ENCODE data around the gene ANGPTL2.

ANGPTL2 gene

DNA sequence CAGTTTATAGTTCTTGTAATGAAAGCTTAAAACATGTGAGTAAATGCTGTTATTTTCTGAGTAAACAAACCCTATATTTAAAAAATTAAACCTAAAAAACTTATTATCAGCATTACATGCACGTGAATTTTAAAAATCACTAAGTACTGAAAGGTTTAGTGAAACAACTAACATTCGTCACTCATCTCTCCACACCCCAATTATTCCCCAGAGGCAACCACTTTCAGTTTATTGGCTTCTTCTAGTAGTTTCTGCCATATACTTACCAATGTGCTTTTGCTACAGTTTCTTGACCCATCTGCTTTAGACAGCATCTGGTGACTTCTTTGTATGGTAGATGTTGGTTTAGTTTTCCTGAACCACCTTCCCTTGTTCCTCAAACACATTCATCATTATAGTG, 58.1 kb downstream of the ANGPTL2 start:
- peaks cover 2 to 5% of the 10 kb centered on the region in 2 donors for H3K36me3 ChIP-seq (ENCODE audit: control insufficient read depth in 1 of 2, insufficient read depth in 2 of 2, low read length in 2 of 2)
- H3K27ac ChIP-seq (ENCODE audit: low read length) = no peak overlapping the region
- H3K4me1 ChIP-seq (ENCODE audit: control insufficient read depth in 1 of 2, insufficient read depth in 2 of 2, low read length in 2 of 2) = peaks cover 3 to 11% of the 10 kb centered on the region in 2 donors
- H3K9me3 ChIP-seq (ENCODE audit: control insufficient read depth in 1 of 2, low read length in 2 of 2) = no peaks in the 10 kb centered on the region
- no peaks in the 10 kb centered on the region for H3K27me3 ChIP-seq (ENCODE audit: low read depth, low read length)
- no peak overlapping the region for H3K4me3 ChIP-seq (ENCODE audit: low read depth in 1 of 2, low read length in 2 of 2)

DNA sequence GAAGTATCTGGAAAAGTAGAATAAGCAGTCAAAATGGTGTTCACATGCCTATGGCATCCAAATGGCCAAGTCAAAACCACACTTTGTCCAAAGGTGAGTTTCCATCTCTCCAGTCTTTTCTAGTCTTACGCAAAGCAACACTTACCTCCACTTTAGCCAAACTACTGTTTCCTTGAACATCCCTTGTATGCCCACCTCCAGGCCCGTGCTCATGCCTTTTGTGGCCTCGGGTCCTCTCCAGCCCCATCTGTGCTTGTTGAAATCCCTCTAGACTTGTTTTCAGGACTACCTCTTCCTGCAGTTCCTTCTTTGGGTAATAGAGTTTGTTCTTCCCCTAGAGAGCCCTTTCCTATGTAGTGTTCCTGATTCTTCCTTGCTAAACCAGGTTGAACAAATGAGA, 61.0 kb downstream of the ANGPTL2 start:
- H3K27ac ChIP-seq (ENCODE audit: low read length) = no peak overlapping the region
- no peak overlapping the region for H3K4me3 ChIP-seq (ENCODE audit: low read depth in 1 of 2, low read length in 2 of 2)
- no peaks in the 10 kb centered on the region for H3K9me3 ChIP-seq (ENCODE audit: control insufficient read depth in 1 of 2, low read length in 2 of 2)
- peaks cover 0 to 14% of the 10 kb centered on the region in 2 donors for H3K4me1 ChIP-seq (ENCODE audit: control insufficient read depth in 1 of 2, insufficient read depth in 2 of 2, low read length in 2 of 2)
- no peaks in the 10 kb centered on the region for H3K27me3 ChIP-seq (ENCODE audit: low read depth, low read length)
- no peaks in the 10 kb centered on the region for H3K36me3 ChIP-seq (ENCODE audit: control insufficient read depth in 1 of 2, insufficient read depth in 2 of 2, low read length in 2 of 2)

- no peak overlapping the region for H3K27ac ChIP-seq (ENCODE audit: low read length)
Observed at GRCh38 chr9:127059765-127060361, 62.6 kb downstream of the ANGPTL2 start.

DNA sequence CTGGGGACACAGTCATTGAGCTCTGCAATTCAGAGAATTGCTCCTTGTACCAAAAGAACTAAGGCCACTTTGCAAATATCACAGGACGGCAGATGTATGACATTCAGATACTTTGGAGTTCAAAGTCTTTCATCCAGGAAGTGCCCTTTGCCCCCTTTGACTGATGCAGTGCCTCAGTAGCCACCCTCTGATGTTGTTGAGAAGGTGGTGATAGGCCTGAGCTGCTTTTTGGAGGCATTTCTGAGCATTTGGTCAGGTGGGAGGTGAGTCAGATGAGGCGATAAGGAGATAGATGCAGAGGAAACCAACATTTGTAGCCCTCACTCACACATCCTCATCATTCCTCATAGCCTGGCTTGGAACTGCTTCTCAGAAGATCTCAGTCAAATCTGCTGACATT, 63.4 kb downstream of the ANGPTL2 start:
- Histone ChIP-seq H3K27me3 (ENCODE audit: low read depth, low read length) (no peaks in the 10 kb centered on the region), H3K27ac (ENCODE audit: low read length) (no peak overlapping the region), H3K4me1 (ENCODE audit: control insufficient read depth in 1 of 2, insufficient read depth in 2 of 2, low read length in 2 of 2) (peaks cover 0 to 14% of the 10 kb centered on the region in 2 donors), H3K36me3 (ENCODE audit: control insufficient read depth in 1 of 2, insufficient read depth in 2 of 2, low read length in 2 of 2) (no peaks in the 10 kb centered on the region), H3K4me3 (ENCODE audit: low read depth in 1 of 2, low read length in 2 of 2) (no peak overlapping the region), H3K9me3 (ENCODE audit: control insufficient read depth in 1 of 2, low read length in 2 of 2) (no peaks in the 10 kb centered on the region)

More at GRCh38 chr9:127059765-127060361, 62.6 kb downstream of the ANGPTL2 start:
- no peak overlapping the region for H3K4me3 ChIP-seq (ENCODE audit: low read depth in 1 of 2, low read length in 2 of 2)
- no peaks in the 10 kb centered on the region for H3K36me3 ChIP-seq (ENCODE audit: control insufficient read depth in 1 of 2, insufficient read depth in 2 of 2, low read length in 2 of 2)
- H3K27me3 ChIP-seq (ENCODE audit: low read depth, low read length) = no peaks in the 10 kb centered on the region
- no peaks in the 10 kb centered on the region for H3K9me3 ChIP-seq (ENCODE audit: control insufficient read depth in 1 of 2, low read length in 2 of 2)
- peaks cover 0 to 14% of the 10 kb centered on the region in 2 donors for H3K4me1 ChIP-seq (ENCODE audit: control insufficient read depth in 1 of 2, insufficient read depth in 2 of 2, low read length in 2 of 2)

- Histone ChIP-seq H3K4me1 (ENCODE audit: control insufficient read depth in 1 of 2, insufficient read depth in 2 of 2, low read length in 2 of 2) (peaks cover 3 to 14% of the 10 kb centered on the region in 2 donors), H3K27ac (ENCODE audit: low read length) (no peak overlapping the region), H3K36me3 (ENCODE audit: control insufficient read depth in 1 of 2, insufficient read depth in 2 of 2, low read length in 2 of 2) (no peaks in the 10 kb centered on the region), H3K9me3 (ENCODE audit: control insufficient read depth in 1 of 2, low read length in 2 of 2) (no peaks in the 10 kb centered on the region), H3K4me3 (ENCODE audit: low read depth in 1 of 2, low read length in 2 of 2) (no peak overlapping the region), H3K27me3 (ENCODE audit: low read depth, low read length) (no peaks in the 10 kb centered on the region)
Observed at GRCh38 chr9:127058645-127059021, 63.8 kb downstream of the ANGPTL2 start.

DNA sequence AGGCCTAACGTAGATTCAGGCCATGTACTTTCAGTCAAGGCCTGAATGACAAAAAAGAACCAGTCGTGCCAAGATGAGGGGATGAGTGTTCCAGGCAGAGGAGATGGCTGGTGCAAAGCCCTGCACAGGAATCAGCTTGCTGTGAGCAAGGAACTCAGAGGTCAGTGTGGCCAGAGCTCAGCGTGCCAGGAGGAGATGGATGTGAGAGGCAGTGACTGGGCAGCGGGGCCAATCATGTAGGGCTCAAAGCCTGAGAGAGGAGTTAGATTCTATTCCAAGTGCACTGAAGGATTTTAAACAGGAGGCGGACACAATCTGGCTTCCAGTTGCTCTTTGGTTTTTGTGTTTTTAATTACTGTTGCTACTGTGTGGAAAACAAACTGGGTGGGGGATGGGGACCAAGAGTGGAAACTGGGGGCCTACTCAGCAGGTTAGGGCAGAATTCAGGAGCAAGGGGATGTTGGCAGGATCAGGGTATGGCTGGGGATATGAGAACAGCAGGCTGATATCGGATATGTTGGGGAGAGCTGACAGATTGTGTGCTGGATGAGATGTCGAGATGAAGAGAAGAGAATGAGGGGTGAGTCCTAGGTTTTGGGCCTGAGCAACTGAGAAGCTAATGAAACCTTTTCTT, 64.3 kb downstream of the ANGPTL2 start:
- Histone ChIP-seq H3K4me3 (ENCODE audit: low read depth in 1 of 2, low read length in 2 of 2) (no peak overlapping the region), H3K4me1 (ENCODE audit: control insufficient read depth in 1 of 2, insufficient read depth in 2 of 2, low read length in 2 of 2) (peaks cover 4 to 19% of the 10 kb centered on the region in 2 donors), H3K27me3 (ENCODE audit: low read depth, low read length) (no peaks in the 10 kb centered on the region), H3K9me3 (ENCODE audit: control insufficient read depth in 1 of 2, low read length in 2 of 2) (no peaks in the 10 kb centered on the region), H3K27ac (ENCODE audit: low read length) (no peak overlapping the region), H3K36me3 (ENCODE audit: control insufficient read depth in 1 of 2, insufficient read depth in 2 of 2, low read length in 2 of 2) (no peaks in the 10 kb centered on the region)

DNA sequence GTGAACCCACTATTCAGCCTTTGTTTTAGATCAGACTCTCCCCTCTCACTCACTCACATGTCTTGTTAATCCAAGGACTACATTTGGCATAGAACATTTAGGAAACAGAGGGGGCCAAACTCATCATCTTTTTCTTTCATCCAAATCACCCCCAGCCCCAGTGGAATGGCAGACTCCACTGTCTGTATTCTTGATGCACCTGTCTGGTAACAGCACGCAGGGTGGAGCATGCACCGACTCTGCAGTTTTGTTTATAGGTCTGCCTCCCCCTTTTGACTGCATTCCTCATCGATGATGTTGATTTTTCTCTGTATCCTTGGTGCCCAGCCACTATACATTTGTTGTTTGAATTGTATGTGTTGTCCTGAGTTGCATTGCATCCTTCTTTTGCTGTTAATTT, 66.0 kb downstream of the ANGPTL2 start:
- H3K4me1 ChIP-seq (ENCODE audit: control insufficient read depth in 1 of 2, insufficient read depth in 2 of 2, low read length in 2 of 2) = peaks cover 4 to 28% of the 10 kb centered on the region in 2 donors
- H3K36me3 ChIP-seq (ENCODE audit: control insufficient read depth in 1 of 2, insufficient read depth in 2 of 2, low read length in 2 of 2) = peaks cover 0 to 3% of the 10 kb centered on the region in 2 donors
- no peak overlapping the region for H3K4me3 ChIP-seq (ENCODE audit: low read depth in 1 of 2, low read length in 2 of 2)
- no peak overlapping the region for H3K27ac ChIP-seq (ENCODE audit: low read length)
- no peaks in the 10 kb centered on the region for H3K27me3 ChIP-seq (ENCODE audit: low read depth, low read length)
- H3K9me3 ChIP-seq (ENCODE audit: control insufficient read depth in 1 of 2, low read length in 2 of 2) = no peaks in the 10 kb centered on the region

DNA sequence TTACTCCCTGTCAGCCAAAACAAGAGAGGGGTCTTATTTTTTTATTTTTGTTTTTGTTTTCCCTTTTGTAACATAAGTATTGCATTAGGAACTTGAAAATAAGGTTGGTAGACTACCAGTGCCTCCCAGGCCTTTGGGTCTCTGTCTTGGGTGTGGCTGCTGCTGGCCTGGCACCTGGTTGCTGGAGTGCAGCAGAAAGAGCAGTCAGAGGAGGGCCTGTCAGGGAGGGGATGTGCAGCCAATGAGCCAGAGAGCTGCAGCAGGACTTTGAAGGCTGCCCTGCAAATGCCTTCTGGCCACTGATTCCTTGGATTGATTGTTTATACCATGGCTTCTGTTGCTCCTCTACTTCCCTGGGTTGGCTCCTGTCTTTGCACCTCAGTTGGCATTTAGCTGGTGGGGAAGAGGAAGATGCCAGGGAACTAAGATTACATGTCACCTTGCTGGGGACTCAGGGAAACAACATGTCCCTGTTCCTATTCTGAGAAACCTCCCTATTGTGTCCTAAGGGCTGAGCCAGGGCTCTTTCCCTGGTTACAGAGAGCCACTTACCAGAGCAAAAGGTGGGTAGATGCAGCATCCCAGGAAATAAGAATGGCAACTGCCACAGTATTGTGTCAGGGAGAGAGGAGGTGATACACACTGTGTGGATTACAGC, 66.6 kb downstream of the ANGPTL2 start:
- H3K27ac ChIP-seq (ENCODE audit: low read length) = no peak overlapping the region
- H3K4me3 ChIP-seq (ENCODE audit: low read depth in 1 of 2, low read length in 2 of 2) = no peak overlapping the region
- H3K36me3 ChIP-seq (ENCODE audit: control insufficient read depth in 1 of 2, insufficient read depth in 2 of 2, low read length in 2 of 2) = peaks cover 0 to 3% of the 10 kb centered on the region in 2 donors
- H3K4me1 ChIP-seq (ENCODE audit: control insufficient read depth in 1 of 2, insufficient read depth in 2 of 2, low read length in 2 of 2) = peaks cover 4 to 28% of the 10 kb centered on the region in 2 donors
- H3K9me3 ChIP-seq (ENCODE audit: control insufficient read depth in 1 of 2, low read length in 2 of 2) = no peaks in the 10 kb centered on the region
- H3K27me3 ChIP-seq (ENCODE audit: low read depth, low read length) = no peaks in the 10 kb centered on the region

DNA sequence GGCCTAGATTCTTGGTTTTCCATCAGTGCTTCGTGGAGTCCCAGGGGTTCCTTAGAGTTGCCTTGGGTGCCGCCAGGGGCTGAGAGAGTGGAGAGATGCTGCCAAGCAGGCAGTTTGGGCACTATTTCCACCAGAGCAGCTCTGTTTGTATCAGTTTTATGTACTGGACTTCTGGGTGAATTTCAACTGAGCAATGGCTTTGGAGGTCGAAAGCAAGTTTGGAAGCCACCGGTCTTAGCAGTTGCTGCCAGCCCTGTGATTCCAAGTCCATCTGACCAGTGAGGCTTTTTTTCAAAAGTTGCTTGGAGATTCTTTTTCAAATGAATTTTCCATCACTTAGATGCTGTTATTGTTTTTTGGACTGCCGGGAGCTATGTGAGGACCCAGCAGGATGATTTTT, 68.5 kb downstream of the ANGPTL2 start:
- Histone ChIP-seq H3K27me3 (ENCODE audit: low read depth, low read length) (no peaks in the 10 kb centered on the region), H3K4me1 (ENCODE audit: control insufficient read depth in 1 of 2, insufficient read depth in 2 of 2, low read length in 2 of 2) (peaks cover 4 to 15% of the 10 kb centered on the region in 2 donors), H3K4me3 (ENCODE audit: low read depth in 1 of 2, low read length in 2 of 2) (no peak overlapping the region), H3K27ac (ENCODE audit: low read length) (peak overlapping the region; percentile 34), H3K9me3 (ENCODE audit: control insufficient read depth in 1 of 2, low read length in 2 of 2) (no peaks in the 10 kb centered on the region), H3K36me3 (ENCODE audit: control insufficient read depth in 1 of 2, insufficient read depth in 2 of 2, low read length in 2 of 2) (peaks cover 0 to 3% of the 10 kb centered on the region in 2 donors)

DNA sequence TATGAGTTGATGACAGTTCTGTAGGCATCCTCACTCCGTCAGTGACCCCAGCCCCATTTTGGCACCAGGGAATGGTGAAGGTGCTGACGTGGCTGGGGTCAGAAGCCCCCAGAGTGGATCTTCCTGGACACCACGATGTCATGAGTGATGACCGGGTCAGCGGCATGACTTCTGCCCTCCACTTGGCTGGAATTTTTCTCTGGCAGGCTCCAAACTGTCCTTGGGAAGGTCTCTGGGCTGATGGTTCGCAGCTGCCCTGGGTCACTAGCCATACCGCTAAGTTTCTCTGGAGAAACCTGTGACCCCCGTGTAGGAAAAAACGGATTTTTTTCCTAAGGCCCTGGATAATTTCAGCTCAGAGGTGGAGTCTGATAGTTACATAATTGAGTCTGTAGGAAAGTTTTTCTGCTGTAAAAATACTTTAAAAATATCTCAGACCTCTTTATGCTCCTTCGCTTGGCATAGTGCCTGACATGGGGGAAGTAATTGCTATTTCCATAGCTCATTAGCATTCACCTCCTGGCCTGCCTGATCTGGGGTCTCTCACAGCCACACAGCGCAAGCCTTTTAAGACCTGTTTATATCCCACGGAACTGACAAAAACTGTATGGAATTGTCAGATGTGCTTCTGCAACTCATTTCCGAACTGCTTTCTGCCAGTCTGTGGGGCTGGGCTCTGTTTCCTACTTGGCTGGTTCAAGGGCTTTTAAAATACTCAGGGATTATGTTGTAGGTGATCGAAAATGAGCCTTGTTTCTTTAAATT, 69.2 kb downstream of the ANGPTL2 start:
- Histone ChIP-seq H3K27ac (ENCODE audit: low read length) (peak overlapping the region; percentile 34), H3K4me3 (ENCODE audit: low read depth in 1 of 2, low read length in 2 of 2) (no peak overlapping the region), H3K27me3 (ENCODE audit: low read depth, low read length) (no peaks in the 10 kb centered on the region), H3K4me1 (ENCODE audit: control insufficient read depth in 1 of 2, insufficient read depth in 2 of 2, low read length in 2 of 2) (peaks cover 4 to 15% of the 10 kb centered on the region in 2 donors), H3K9me3 (ENCODE audit: control insufficient read depth in 1 of 2, low read length in 2 of 2) (no peaks in the 10 kb centered on the region), H3K36me3 (ENCODE audit: control insufficient read depth in 1 of 2, insufficient read depth in 2 of 2, low read length in 2 of 2) (peaks cover 0 to 3% of the 10 kb centered on the region in 2 donors)

All from muscle layer of duodenum (tissue), 2 donors.